Measurements from ENCODE around the gene BAIAP2L1. TPM values are rescaled to one million over a fixed set of nuclear protein-coding genes. Genes with fewer than 3 reads are reported as not detected.

The BAIAP2L1 gene
- total and polyA plus RNA-seq, 5 experiments from 2014 or later, result 0.06 to 0.85 (median 0.44) TPM

GRCh38 chr7:98293265-98293664 is 107.6 kb downstream of the BAIAP2L1 start:
- Mint-ChIP-seq H3K4me3 (no peak overlapping the region), H3K27me3 (no peaks in the 10 kb centered on the region), H3K36me3 (peaks cover 0 to 13% (median 0%) of the 10 kb centered on the region in 3 donors), H3K4me1 (peaks cover 0 to 7% (median 4%) of the 10 kb centered on the region in 4 donors), H3K27ac (no peak overlapping the region), H3K9me3 (no peaks in the 10 kb centered on the region)
- DNase-seq, result no peak
- POLR2A ChIA-PET, result no interaction called here
- no peak for ATAC-seq

GRCh38 chr7:98291717-98292116 is 109.2 kb downstream of the BAIAP2L1 start:
- ATAC-seq, result peak in 1 of 2 donors; percentile 43
- peaks cover 3 to 9% (median 7%) of the 10 kb centered on the region in 4 donors for H3K4me1 Mint-ChIP-seq
- POLR2A ChIA-PET, result no interaction called here
- DNase-seq, result no peak
- H3K27ac Mint-ChIP-seq, result no peak overlapping the region
- no peaks in the 10 kb centered on the region for H3K9me3 Mint-ChIP-seq
- no peak overlapping the region for H3K4me3 Mint-ChIP-seq
- H3K36me3 Mint-ChIP-seq, result peaks cover 0 to 13% (median 0%) of the 10 kb centered on the region in 3 donors
- no peaks in the 10 kb centered on the region for H3K27me3 Mint-ChIP-seq

GRCh38 chr7:98289333-98289875 is 111.5 kb downstream of the BAIAP2L1 start:
- Mint-ChIP-seq H3K27ac (peak overlapping the region in 2 of 10 donors; percentile 8 to 37), H3K9me3 (no peaks in the 10 kb centered on the region), H3K4me1 (peaks cover 8 to 24% (median 19%) of the 10 kb centered on the region in 4 donors), H3K4me3 (no peak overlapping the region), H3K27me3 (no peaks in the 10 kb centered on the region), H3K36me3 (peaks cover 0 to 13% (median 0%) of the 10 kb centered on the region in 3 donors)
- POLR2A ChIA-PET, result no interaction called here
- ATAC-seq, result no peak
- DNase-seq, result no peak

GRCh38 chr7:98288064-98288823 is 112.6 kb downstream of the BAIAP2L1 start:
- Mint-ChIP-seq H3K36me3 (peaks cover 0 to 12% (median 0%) of the 10 kb centered on the region in 3 donors), H3K27ac (peak overlapping the region in 2 of 10 donors; percentile 29 to 73), H3K9me3 (no peaks in the 10 kb centered on the region), H3K4me3 (no peak overlapping the region), H3K27me3 (no peaks in the 10 kb centered on the region), H3K4me1 (peaks cover 11 to 35% (median 30%) of the 10 kb centered on the region in 4 donors)
- no peak for DNase-seq
- ATAC-seq, result no peak
- POLR2A ChIA-PET, result no interaction called here

GRCh38 chr7:98287486-98287959 is 113.4 kb downstream of the BAIAP2L1 start:
- POLR2A ChIA-PET, result no interaction called here
- no peak overlapping the region for H3K4me3 Mint-ChIP-seq

GRCh38 chr7:98286701-98287485 is 114.0 kb downstream of the BAIAP2L1 start:
- POLR2A ChIA-PET, result no interaction called here
- H3K4me3 Mint-ChIP-seq, result peak overlapping the region in 2 of 10 donors; percentile 4 to 10
- peaks cover 0 to 5% (median 0%) of the 10 kb centered on the region in 3 donors for H3K36me3 Mint-ChIP-seq
- H3K4me1 Mint-ChIP-seq, result peaks cover 18 to 45% (median 41%) of the 10 kb centered on the region in 4 donors
- no peaks in the 10 kb centered on the region for H3K9me3 Mint-ChIP-seq
- no peaks in the 10 kb centered on the region for H3K27me3 Mint-ChIP-seq
- ATAC-seq (no peak), DNase-seq (no peak)
- H3K27ac Mint-ChIP-seq, result peak overlapping the region in 4 of 10 donors; percentile 2 to 65 (median 62)

More at GRCh38 chr7:98287486-98287959, 113.4 kb downstream of the BAIAP2L1 start:
- Mint-ChIP-seq H3K27me3 (no peaks in the 10 kb centered on the region), H3K4me1 (peaks cover 15 to 42% (median 37%) of the 10 kb centered on the region in 4 donors), H3K9me3 (no peaks in the 10 kb centered on the region), H3K27ac (peak overlapping the region in 2 of 10 donors; percentile 59 to 67), H3K36me3 (peaks cover 0 to 8% (median 0%) of the 10 kb centered on the region in 3 donors)
- no peak for ATAC-seq
- DNase-seq, result no peak

GRCh38 chr7:98286093-98286539 is 114.8 kb downstream of the BAIAP2L1 start:
- H3K4me3 Mint-ChIP-seq, result peak overlapping the region in 3 of 10 donors; percentile 4 to 50 (median 10)
- POLR2A ChIA-PET, result interaction anchor here (6.5 kb wide), 1 partner anchor 34 kb away, joined by 72 read pairs; the partner anchor contains the start of gene TECPR1

GRCh38 chr7:98285157-98286092 is 115.5 kb downstream of the BAIAP2L1 start:
- Mint-ChIP-seq H3K4me3 (peak overlapping the region in 8 of 10 donors; percentile 20 to 84 (median 59)), H3K27ac (peak overlapping the region in 5 of 10 donors; percentile 15 to 83 (median 41))
- POLR2A ChIA-PET, result interaction anchor here (1.0 to 6.5 kb wide), 2 partner anchors 24 to 34 kb away, joined by 3 to 72 read pairs; partner anchors contain the start of gene TECPR1

More at GRCh38 chr7:98286093-98286539, 114.8 kb downstream of the BAIAP2L1 start:
- Mint-ChIP-seq H3K4me1 (peaks cover 18 to 45% (median 41%) of the 10 kb centered on the region in 4 donors), H3K27ac (peak overlapping the region in 4 of 10 donors; percentile 11 to 53 (median 27)), H3K27me3 (no peaks in the 10 kb centered on the region), H3K9me3 (no peaks in the 10 kb centered on the region), H3K36me3 (peaks cover 0 to 5% (median 0%) of the 10 kb centered on the region in 3 donors)
- ATAC-seq (no peak), DNase-seq (no peak)

GRCh38 chr7:98284335-98285036 is 116.4 kb downstream of the BAIAP2L1 start:
- ATAC-seq (no peak), DNase-seq (no peak)
- Mint-ChIP-seq H3K4me3 (peak overlapping the region; percentile 20 to 92 (median 72)), H3K27me3 (no peaks in the 10 kb centered on the region), H3K27ac (peak overlapping the region; percentile 15 to 83 (median 62)), H3K36me3 (peaks cover 0 to 5% (median 0%) of the 10 kb centered on the region in 3 donors), H3K9me3 (no peaks in the 10 kb centered on the region), H3K4me1 (peaks cover 18 to 48% (median 43%) of the 10 kb centered on the region in 4 donors)
- POLR2A ChIA-PET, result interaction anchor here (1.0 to 6.5 kb wide), 2 partner anchors 23 to 33 kb away, joined by 3 to 72 read pairs; partner anchors contain the start of gene TECPR1

More at GRCh38 chr7:98285157-98286092, 115.5 kb downstream of the BAIAP2L1 start:
- H3K36me3 Mint-ChIP-seq, result peaks cover 0 to 5% (median 0%) of the 10 kb centered on the region in 3 donors
- no peaks in the 10 kb centered on the region for H3K9me3 Mint-ChIP-seq
- H3K27me3 Mint-ChIP-seq, result no peaks in the 10 kb centered on the region
- ATAC-seq (no peak), DNase-seq (no peak)
- H3K4me1 Mint-ChIP-seq, result peaks cover 18 to 47% (median 42%) of the 10 kb centered on the region in 4 donors

- POLR2A ChIA-PET, result interaction anchor here (1.1 to 6.5 kb wide), 2 partner anchors 17 to 32 kb away, joined by 3 to 72 read pairs; partner anchors contain the start of gene TECPR1
- peaks cover 18 to 48% (median 43%) of the 10 kb centered on the region in 4 donors for H3K4me1 Mint-ChIP-seq
- ATAC-seq (no peak), DNase-seq (no peak)
- H3K4me3 Mint-ChIP-seq, result peak overlapping the region; percentile 10 to 92 (median 82)
- H3K27ac Mint-ChIP-seq, result peak overlapping the region in 5 of 10 donors; percentile 41 to 79 (median 66)
- peaks cover 0 to 4% (median 0%) of the 10 kb centered on the region in 3 donors for H3K36me3 Mint-ChIP-seq
- H3K9me3 Mint-ChIP-seq, result no peaks in the 10 kb centered on the region
- H3K27me3 Mint-ChIP-seq, result no peaks in the 10 kb centered on the region
Measured at GRCh38 chr7:98283887-98284222, 117.0 kb downstream of the BAIAP2L1 start.

All from naive thymus-derived CD8-positive, alpha-beta T cell (primary cell).